ENCODE data around the gene APEH. TPM values are rescaled to one million over a fixed set of nuclear protein-coding genes. Genes with fewer than 3 reads are reported as not detected.

The APEH gene
- polyA plus RNA-seq, 1 donor from 2014 or later: 98.4 TPM

DNA sequence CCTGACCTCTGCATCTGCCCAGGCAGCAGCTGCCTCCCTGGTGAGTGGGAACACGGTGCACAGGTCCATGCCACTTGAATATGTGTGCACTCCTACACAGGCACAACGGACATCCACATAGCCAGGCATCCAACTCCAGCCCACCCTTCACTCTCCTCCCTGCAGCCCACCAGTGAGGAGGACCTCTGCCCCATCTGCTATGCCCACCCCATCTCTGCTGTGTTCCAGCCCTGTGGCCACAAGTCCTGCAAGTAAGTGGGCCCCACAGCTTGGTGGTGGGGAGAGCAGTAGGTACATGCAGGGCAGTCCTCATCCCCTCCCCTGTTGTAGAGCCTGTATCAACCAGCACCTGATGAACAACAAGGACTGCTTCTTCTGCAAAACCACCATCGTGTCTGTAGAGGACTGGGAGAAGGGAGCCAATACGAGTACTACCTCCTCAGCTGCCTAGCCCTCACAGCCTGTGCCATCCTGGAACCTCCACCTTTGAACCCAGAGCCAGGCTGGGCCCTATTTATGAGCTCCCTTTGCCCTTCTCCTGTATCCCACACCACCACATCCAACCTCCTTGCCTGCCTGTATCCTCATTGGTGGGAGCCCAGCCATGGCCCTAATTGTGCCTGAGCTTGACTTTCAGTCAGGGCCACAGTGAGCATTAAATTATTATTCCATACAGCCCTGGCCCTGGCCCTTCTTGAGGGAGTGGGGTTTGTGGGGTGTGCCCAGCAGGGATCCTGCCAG is 46.9 kb downstream of the APEH start:
- Histone ChIP-seq H3K36me3 (ENCODE audit: insufficient read depth, low read length) (peaks cover 3% of the 10 kb centered on the region), H3K9me2 (ENCODE audit: insufficient read depth, low read length) (no peaks in the 10 kb centered on the region), H3K9ac (ENCODE audit: low read length) (no peak overlapping the region), H3K27me3 (ENCODE audit: insufficient read depth, low read depth, low read length) (no peaks in the 10 kb centered on the region), H3K27ac (ENCODE audit: low read length) (no peak overlapping the region), H3F3A (ENCODE audit: insufficient read depth, low read length, poor library complexity, severe bottlenecking) (no peaks in the 10 kb centered on the region), H3K4me2 (ENCODE audit: low read length) (no peak overlapping the region), H2AFZ (ENCODE audit: low read depth, low read length) (no peak overlapping the region), H4K20me1 (ENCODE audit: insufficient read depth) (no peaks in the 10 kb centered on the region), H3K9me3 (ENCODE audit: low read length) (no peaks in the 10 kb centered on the region), H3K79me2 (replicated peaks; ENCODE audit: insufficient read depth, low read length) (no peaks in the 10 kb centered on the region), H3K4me3 (ENCODE audit: low read length) (no peak overlapping the region)
- peak; percentile 6 for TF ChIP-seq POLR2AphosphoS5 (IDR thresholded peaks at IDR 0.05)
- TF ChIP-seq MXI1 (conservative IDR thresholded peaks at IDR 0.05; ENCODE audit: poor library complexity, severe bottlenecking): no peak
- TF ChIP-seq TAF1 (IDR thresholded peaks at IDR 0.05; ENCODE audit: low read depth): no peak

DNA sequence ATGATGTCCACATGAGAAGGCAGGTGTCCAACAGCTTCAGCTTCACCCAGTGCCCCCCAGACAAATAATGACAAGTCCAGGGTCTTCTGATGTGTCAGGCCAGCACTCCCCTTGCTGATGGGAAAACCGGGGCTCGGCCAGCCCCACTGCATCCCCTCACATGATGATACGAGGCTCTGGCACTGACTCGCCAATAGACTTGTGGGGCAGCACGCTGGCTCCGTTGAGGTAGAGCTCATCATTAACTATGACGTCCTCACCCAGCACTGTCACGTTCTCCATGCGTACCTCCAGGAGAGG is 47.4 kb downstream of the APEH start:
- no peaks in the 10 kb centered on the region for H3K9me2 ChIP-seq (ENCODE audit: insufficient read depth, low read length)
- no peak overlapping the region for H3K27ac ChIP-seq (ENCODE audit: low read length)
- H3K4me3 ChIP-seq (ENCODE audit: low read length): no peak overlapping the region
- no peak overlapping the region for H2AFZ ChIP-seq (ENCODE audit: low read depth, low read length)
- no peaks in the 10 kb centered on the region for H3K36me3 ChIP-seq (ENCODE audit: insufficient read depth, low read length)
- no peaks in the 10 kb centered on the region for H3K79me2 ChIP-seq (replicated peaks; ENCODE audit: insufficient read depth, low read length)
- H4K20me1 ChIP-seq (ENCODE audit: insufficient read depth): no peaks in the 10 kb centered on the region
- TF ChIP-seq TAF1 (IDR thresholded peaks at IDR 0.05; ENCODE audit: low read depth) (no peak), POLR2AphosphoS5 (IDR thresholded peaks at IDR 0.05) (no peak), EP300 (conservative IDR thresholded peaks at IDR 0.05; ENCODE audit: poor library complexity, severe bottlenecking) (no peak), RAD21 (conservative IDR thresholded peaks at IDR 0.05) (no peak), SMC3 (conservative IDR thresholded peaks at IDR 0.05; ENCODE audit: poor library complexity) (no peak), MXI1 (conservative IDR thresholded peaks at IDR 0.05; ENCODE audit: poor library complexity, severe bottlenecking) (no peak), EZH2 (IDR thresholded peaks at IDR 0.05; ENCODE audit: borderline replicate concordance, insufficient read depth, low read length, poor library complexity, severe bottlenecking) (no peak)
- TF ChIP-seq, protein P1, sequence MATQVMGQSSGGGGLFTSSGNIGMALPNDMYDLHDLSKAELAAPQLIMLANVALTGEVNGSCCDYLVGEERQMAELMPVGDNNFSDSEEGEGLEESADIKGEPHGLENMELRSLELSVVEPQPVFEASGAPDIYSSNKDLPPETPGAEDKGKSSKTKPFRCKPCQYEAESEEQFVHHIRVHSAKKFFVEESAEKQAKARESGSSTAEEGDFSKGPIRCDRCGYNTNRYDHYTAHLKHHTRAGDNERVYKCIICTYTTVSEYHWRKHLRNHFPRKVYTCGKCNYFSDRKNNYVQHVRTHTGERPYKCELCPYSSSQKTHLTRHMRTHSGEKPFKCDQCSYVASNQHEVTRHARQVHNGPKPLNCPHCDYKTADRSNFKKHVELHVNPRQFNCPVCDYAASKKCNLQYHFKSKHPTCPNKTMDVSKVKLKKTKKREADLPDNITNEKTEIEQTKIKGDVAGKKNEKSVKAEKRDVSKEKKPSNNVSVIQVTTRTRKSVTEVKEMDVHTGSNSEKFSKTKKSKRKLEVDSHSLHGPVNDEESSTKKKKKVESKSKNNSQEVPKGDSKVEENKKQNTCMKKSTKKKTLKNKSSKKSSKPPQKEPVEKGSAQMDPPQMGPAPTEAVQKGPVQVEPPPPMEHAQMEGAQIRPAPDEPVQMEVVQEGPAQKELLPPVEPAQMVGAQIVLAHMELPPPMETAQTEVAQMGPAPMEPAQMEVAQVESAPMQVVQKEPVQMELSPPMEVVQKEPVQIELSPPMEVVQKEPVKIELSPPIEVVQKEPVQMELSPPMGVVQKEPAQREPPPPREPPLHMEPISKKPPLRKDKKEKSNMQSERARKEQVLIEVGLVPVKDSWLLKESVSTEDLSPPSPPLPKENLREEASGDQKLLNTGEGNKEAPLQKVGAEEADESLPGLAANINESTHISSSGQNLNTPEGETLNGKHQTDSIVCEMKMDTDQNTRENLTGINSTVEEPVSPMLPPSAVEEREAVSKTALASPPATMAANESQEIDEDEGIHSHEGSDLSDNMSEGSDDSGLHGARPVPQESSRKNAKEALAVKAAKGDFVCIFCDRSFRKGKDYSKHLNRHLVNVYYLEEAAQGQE (IDR thresholded peaks at IDR 0.05; ENCODE audit: borderline replicate concordance): no peak
- TF ChIP-seq, protein P2, sequence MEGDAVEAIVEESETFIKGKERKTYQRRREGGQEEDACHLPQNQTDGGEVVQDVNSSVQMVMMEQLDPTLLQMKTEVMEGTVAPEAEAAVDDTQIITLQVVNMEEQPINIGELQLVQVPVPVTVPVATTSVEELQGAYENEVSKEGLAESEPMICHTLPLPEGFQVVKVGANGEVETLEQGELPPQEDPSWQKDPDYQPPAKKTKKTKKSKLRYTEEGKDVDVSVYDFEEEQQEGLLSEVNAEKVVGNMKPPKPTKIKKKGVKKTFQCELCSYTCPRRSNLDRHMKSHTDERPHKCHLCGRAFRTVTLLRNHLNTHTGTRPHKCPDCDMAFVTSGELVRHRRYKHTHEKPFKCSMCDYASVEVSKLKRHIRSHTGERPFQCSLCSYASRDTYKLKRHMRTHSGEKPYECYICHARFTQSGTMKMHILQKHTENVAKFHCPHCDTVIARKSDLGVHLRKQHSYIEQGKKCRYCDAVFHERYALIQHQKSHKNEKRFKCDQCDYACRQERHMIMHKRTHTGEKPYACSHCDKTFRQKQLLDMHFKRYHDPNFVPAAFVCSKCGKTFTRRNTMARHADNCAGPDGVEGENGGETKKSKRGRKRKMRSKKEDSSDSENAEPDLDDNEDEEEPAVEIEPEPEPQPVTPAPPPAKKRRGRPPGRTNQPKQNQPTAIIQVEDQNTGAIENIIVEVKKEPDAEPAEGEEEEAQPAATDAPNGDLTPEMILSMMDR (IDR thresholded peaks at IDR 0.05; ENCODE audit: poor library complexity, severe bottlenecking): no peak
- no peak overlapping the region for H3K9ac ChIP-seq (ENCODE audit: low read length)
- no peaks in the 10 kb centered on the region for H3F3A ChIP-seq (ENCODE audit: insufficient read depth, low read length, poor library complexity, severe bottlenecking)
- H3K27me3 ChIP-seq (ENCODE audit: insufficient read depth, low read depth, low read length): no peaks in the 10 kb centered on the region
- H3K9me3 ChIP-seq (ENCODE audit: low read length): no peaks in the 10 kb centered on the region
- no peak overlapping the region for H3K4me2 ChIP-seq (ENCODE audit: low read length)

Measured in neural cell (in vitro differentiated cells).